H9 (cell line): ENCODE results near the gene SLC25A2. TPM values are rescaled to one million over a fixed set of nuclear protein-coding genes. Genes with fewer than 3 reads are reported as not detected.
A peak's percentile ranks its signal among the peaks of the same experiment; 100 is the strongest.
"Not testable (repeated sequence)": the region's sequence is repeated elsewhere in the genome, so short reads cannot be mapped to it uniquely, and the experiment has no call there.

ENCODE experiments used
- DNase-seq: peaks from one replicate; pipeline ENCODE4 v3.0.0-alpha.2; 2017
- H2AFZ ChIP-seq: one replicate; pipeline ENCODE4 v1.6.1; 2013; ENCODE audit warnings: mild to moderate bottlenecking, low read length, control low read depth, moderate library complexity
- H2AK5ac ChIP-seq: 2 replicates; pipeline ENCODE4 v1.6.1; 2013; ENCODE audit warnings: low read length, control low read depth, mixed read lengths; ENCODE audit not compliant: insufficient read length
- H2BK120ac ChIP-seq: one replicate; pipeline ENCODE4 v1.6.1; 2013; ENCODE audit warnings: low read depth, mild to moderate bottlenecking, low read length, control low read depth, inconsistent platforms; ENCODE audit not compliant: poor library complexity, severe bottlenecking
- H2BK12ac ChIP-seq: 2 replicates; pipeline ENCODE4 v1.6.1; 2013; ENCODE audit warnings: low read length, control low read depth, mixed read lengths, low read depth; ENCODE audit not compliant: insufficient read length
- H2BK15ac ChIP-seq: 2 replicates; pipeline ENCODE4 v1.6.1; 2013; ENCODE audit warnings: low read depth, low read length, control low read depth
- H2BK20ac ChIP-seq: one replicate; pipeline ENCODE4 v1.6.1; 2013; ENCODE audit warnings: low read depth, mild to moderate bottlenecking, low read length, control low read depth, inconsistent platforms; ENCODE audit not compliant: poor library complexity, severe bottlenecking
- H2BK5ac ChIP-seq: 2 replicates; pipeline ENCODE4 v1.6.1; 2013; ENCODE audit warnings: low read length, control low read depth, mixed read lengths; ENCODE audit not compliant: insufficient read length
- H3K14ac ChIP-seq: 2 replicates; pipeline ENCODE4 v1.6.1; 2013; ENCODE audit warnings: low read length, control low read depth; ENCODE audit not compliant: insufficient read depth
- H3K18ac ChIP-seq: 2 replicates; pipeline ENCODE4 v1.6.1; 2013; ENCODE audit warnings: low read depth, mild to moderate bottlenecking, mixed read lengths, low read length, control low read depth; ENCODE audit not compliant: insufficient read length
- H3K23ac ChIP-seq: 2 replicates; pipeline ENCODE4 v1.6.1; 2013; ENCODE audit warnings: low read length, control low read depth, mixed read lengths, low read depth; ENCODE audit not compliant: insufficient read length
- H3K23me2 ChIP-seq: 2 replicates; pipeline ENCODE4 v1.6.1; 2013; ENCODE audit warnings: low read depth, mild to moderate bottlenecking, mixed read lengths, low read length, control low read depth; ENCODE audit not compliant: insufficient read length, poor library complexity, severe bottlenecking
- H3K27ac ChIP-seq: 2 replicates; pipeline ENCODE4 v1.5.1; 2013; ENCODE audit warnings: low read length, control low read depth, mixed read lengths, low read depth; ENCODE audit not compliant: insufficient read length
- H3K27me3 ChIP-seq: 2 replicates; pipeline ENCODE4 v1.6.1; 2013; ENCODE audit warnings: low read length, control low read depth, inconsistent platforms; ENCODE audit not compliant: insufficient read depth
- H3K4ac ChIP-seq: 2 replicates; pipeline ENCODE4 v1.6.1; 2013; ENCODE audit warnings: low read depth, mild to moderate bottlenecking, control low read depth, inconsistent platforms, low read length, moderate library complexity
- H3K4me1 ChIP-seq: 2 replicates; pipeline ENCODE4 v1.6.1; 2013; ENCODE audit warnings: low read length, control low read depth, inconsistent platforms; ENCODE audit not compliant: insufficient read depth
- H3K4me2 ChIP-seq: 2 replicates; pipeline ENCODE4 v1.6.1; 2013; ENCODE audit warnings: low read length, control low read depth, mixed read lengths; ENCODE audit not compliant: insufficient read length, insufficient read depth
- H3K56ac ChIP-seq: 2 replicates; pipeline ENCODE4 v1.6.1; 2013; ENCODE audit warnings: low read depth, mild to moderate bottlenecking, mixed read lengths, low read length, control low read depth; ENCODE audit not compliant: insufficient read length
- H3K79me1 ChIP-seq: 2 replicates; pipeline ENCODE4 v1.6.1; 2013; ENCODE audit warnings: low read depth, mild to moderate bottlenecking, moderate library complexity, low read length, control low read depth, inconsistent platforms; ENCODE audit not compliant: insufficient read depth, poor library complexity, severe bottlenecking
- H3K79me2 ChIP-seq: 2 replicates; pipeline ENCODE4 v1.6.1; 2013; ENCODE audit warnings: low read length, control low read depth, inconsistent platforms; ENCODE audit not compliant: insufficient read depth
- H3K9ac ChIP-seq: 2 replicates; pipeline ENCODE4 v1.6.1; 2013; ENCODE audit warnings: low read length, control low read depth, mixed read lengths; ENCODE audit not compliant: insufficient read length; ENCODE audit errors: extremely low read depth
- H3K9me3 ChIP-seq: one replicate; pipeline ENCODE4 v1.6.1; 2013; ENCODE audit warnings: low read depth, low read length, inconsistent platforms; ENCODE audit not compliant: control insufficient read depth
- H3T11ph ChIP-seq: one replicate; pipeline ENCODE4 v1.6.1; 2013; ENCODE audit warnings: mild to moderate bottlenecking, low read length, control low read depth, inconsistent platforms
- H4K20me1 ChIP-seq: one replicate; pipeline ENCODE4 v1.6.1; 2013; ENCODE audit not compliant: control insufficient read depth, insufficient read length, insufficient read depth
- H4K5ac ChIP-seq: 2 replicates; pipeline ENCODE4 v1.6.1; 2013; ENCODE audit warnings: low read depth, mild to moderate bottlenecking, mixed read lengths, low read length, control low read depth; ENCODE audit not compliant: insufficient read length
- H4K8ac ChIP-seq: replicated peaks from 2 replicates; pipeline ENCODE4 v1.6.1; 2013; ENCODE audit warnings: low read length, control low read depth, mixed read lengths, low read depth; ENCODE audit not compliant: insufficient read length
- H4K91ac ChIP-seq: 2 replicates; pipeline ENCODE4 v1.6.1; 2013; ENCODE audit warnings: low read depth, mild to moderate bottlenecking, moderate library complexity, mixed read lengths, low read length, control low read depth; ENCODE audit not compliant: insufficient read length
- H3K27ac Mint-ChIP-seq, 3 experiments: 2 replicates in 2 of 3; 3 replicates in 1 of 3; pipeline ENCODE4 v1.8.0; 2020 to 2021; ENCODE audit warnings: mixed read lengths in 3 of 3, mild to moderate bottlenecking in 1 of 3, moderate library complexity in 1 of 3
- H3K27me3 Mint-ChIP-seq: 2 replicates; pipeline ENCODE4 v1.8.0; 2021; ENCODE audit warnings: low read depth, mild to moderate bottlenecking, moderate library complexity, mixed read lengths
- H3K36me3 Mint-ChIP-seq, 3 experiments: 2 replicates in 2 of 3; 3 replicates in 1 of 3; pipeline ENCODE4 v1.8.0; 2020 to 2021; ENCODE audit warnings: low read depth in 3 of 3, mixed read lengths in 3 of 3; ENCODE audit not compliant: insufficient read depth in 1 of 3
- H3K4me1 Mint-ChIP-seq, 2 experiments: 2 replicates each; pipeline ENCODE4 v1.8.0; 2020; ENCODE audit warnings: mixed read lengths in 2 of 2
- H3K4me3 Mint-ChIP-seq, 2 experiments: 2 replicates in 1 of 2; 3 replicates in 1 of 2; pipeline ENCODE4 v1.8.0; 2020 to 2021; ENCODE audit warnings: mild to moderate bottlenecking in 2 of 2, mixed read lengths in 2 of 2, moderate library complexity in 1 of 2
- H3K9me3 Mint-ChIP-seq, 2 experiments: 2 replicates in 1 of 2; 3 replicates in 1 of 2; pipeline ENCODE4 v1.8.0; 2020; ENCODE audit warnings: mild to moderate bottlenecking in 2 of 2, mixed read lengths in 2 of 2, moderate library complexity in 1 of 2
- WGBS: extraction: QIAGEN DNeasy Blood & Tissue Kit; methylation state at CpG from one replicate; pipeline ENCODE4 v1.1.7; 2013; ENCODE audit warnings: missing lambda C conversion rate, low lambda C conversion rate, mixed read lengths; ENCODE audit not compliant: insufficient read length; ENCODE audit errors: extremely low coverage; 5-methylcytosine and 5-hydroxymethylcytosine counted together
- total RNA-seq: library from RNA; stranded (reverse); gene quantifications from 2 replicates; pipeline ENCODE4 v1.2.1, GENCODE V29; 2021
- TF ChIP-seq, protein P1 (sequence below): fragments of 200-600 bp; sonication (generic); conservative IDR thresholded peaks from 3 replicates; pipeline ENCODE4 v1.8.0; 2021; ENCODE audit warnings: antibody characterized with exemption, mild to moderate bottlenecking

SLC25A2 gene
- total RNA-seq, 1 experiment from 2014 or later, result not detected

DNA sequence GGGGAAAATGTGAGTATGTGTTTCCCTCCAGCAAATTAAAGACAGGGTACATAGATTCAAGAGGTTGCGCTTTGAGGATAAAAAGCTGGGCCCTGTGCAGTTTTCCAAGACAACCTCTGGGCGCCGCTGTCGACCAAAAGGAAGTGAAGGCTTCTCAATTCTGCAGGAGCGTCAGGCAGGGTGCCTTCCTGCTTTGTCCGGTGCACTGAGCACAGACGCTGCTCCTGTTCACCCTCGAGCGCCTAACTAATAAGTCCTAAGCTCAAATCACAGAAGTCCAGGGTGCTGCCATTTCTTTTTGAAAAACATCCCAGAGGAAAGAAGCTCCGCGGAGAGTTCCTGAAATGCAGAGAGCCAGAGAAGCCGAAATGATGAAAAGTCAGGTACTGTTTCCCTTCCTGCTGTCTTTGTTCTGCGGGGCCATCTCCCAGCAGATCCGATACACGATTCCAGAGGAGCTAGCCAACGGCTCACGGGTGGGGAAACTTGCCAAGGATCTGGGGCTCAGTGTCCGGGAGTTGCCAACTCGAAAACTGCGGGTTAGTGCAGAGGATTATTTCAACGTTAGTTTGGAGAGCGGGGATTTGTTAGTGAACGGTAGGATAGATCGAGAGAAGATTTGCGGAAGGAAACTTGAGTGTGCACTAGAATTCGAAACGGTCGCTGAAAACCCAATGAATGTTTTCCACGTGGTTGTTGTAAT lies 46.2 kb upstream of the SLC25A2 start, which contains the start of gene PCDHGB1:
Gene PCDHGB1, plus strand, starts transcription at position 183 of the 703 bp plus-strand sequence. Its CDS starts 162 bp downstream, at position 345.
- H3K4ac ChIP-seq, result no peak within 1 kb of the TSS
- peaks cover 4% of the 10 kb centered on the region for H3K23me2 ChIP-seq
- H3K36me3 Mint-ChIP-seq, result peaks cover 14 to 60% (median 33%) of the 10 kb centered on the region in 3 experiments
- H2BK20ac ChIP-seq, result no peak within 1 kb of the TSS
- H3K27me3 Mint-ChIP-seq, result peaks cover 5% of the 10 kb centered on the region
- H3K18ac ChIP-seq, result peak within 1 kb of the TSS; percentile 51
- no peaks in the 10 kb centered on the region for H3K79me2 ChIP-seq
- peaks cover 16% of the 10 kb centered on the region for H3K9me3 ChIP-seq
- H3K9me3 Mint-ChIP-seq, result peaks cover 56 to 59% of the 10 kb centered on the region in 2 experiments
- no peak within 1 kb of the TSS for H2BK12ac ChIP-seq
- H2BK15ac ChIP-seq, result no peak within 1 kb of the TSS
- no peak within 1 kb of the TSS for H4K8ac ChIP-seq
- no peaks in the 10 kb centered on the region for H3K27me3 ChIP-seq
- no peaks in the 10 kb centered on the region for H3K79me1 ChIP-seq
- H2AFZ ChIP-seq, result peak within 1 kb of the TSS; percentile 92
- peak within 1 kb of the TSS in 1 of 2 experiments; percentile 72; a peak in 3 of 5 replicates for H3K4me3 Mint-ChIP-seq
- peak; percentile 87 for DNase-seq
- peaks cover 6% of the 10 kb centered on the region in 2 experiments for H3K4me1 Mint-ChIP-seq
- no peak within 1 kb of the TSS for H3K27ac ChIP-seq
- H3K14ac ChIP-seq, result peak within 1 kb of the TSS; percentile 81; the same call in 1 of the 2 replicates
- H3K27ac Mint-ChIP-seq, result peak within 1 kb of the TSS in 2 of 3 experiments; percentile 56 to 57; a peak in 2 of 7 replicates
- no peak within 1 kb of the TSS for H3K56ac ChIP-seq
- 100% methylated on average over 6 of the region's 29 CpGs for WGBS
- no peak within 1 kb of the TSS for H4K91ac ChIP-seq
- H3K9ac ChIP-seq, result no peak within 1 kb of the TSS
- H4K20me1 ChIP-seq, result no peaks in the 10 kb centered on the region
- H4K5ac ChIP-seq, result no peak within 1 kb of the TSS
- TF ChIP-seq, protein P1, sequence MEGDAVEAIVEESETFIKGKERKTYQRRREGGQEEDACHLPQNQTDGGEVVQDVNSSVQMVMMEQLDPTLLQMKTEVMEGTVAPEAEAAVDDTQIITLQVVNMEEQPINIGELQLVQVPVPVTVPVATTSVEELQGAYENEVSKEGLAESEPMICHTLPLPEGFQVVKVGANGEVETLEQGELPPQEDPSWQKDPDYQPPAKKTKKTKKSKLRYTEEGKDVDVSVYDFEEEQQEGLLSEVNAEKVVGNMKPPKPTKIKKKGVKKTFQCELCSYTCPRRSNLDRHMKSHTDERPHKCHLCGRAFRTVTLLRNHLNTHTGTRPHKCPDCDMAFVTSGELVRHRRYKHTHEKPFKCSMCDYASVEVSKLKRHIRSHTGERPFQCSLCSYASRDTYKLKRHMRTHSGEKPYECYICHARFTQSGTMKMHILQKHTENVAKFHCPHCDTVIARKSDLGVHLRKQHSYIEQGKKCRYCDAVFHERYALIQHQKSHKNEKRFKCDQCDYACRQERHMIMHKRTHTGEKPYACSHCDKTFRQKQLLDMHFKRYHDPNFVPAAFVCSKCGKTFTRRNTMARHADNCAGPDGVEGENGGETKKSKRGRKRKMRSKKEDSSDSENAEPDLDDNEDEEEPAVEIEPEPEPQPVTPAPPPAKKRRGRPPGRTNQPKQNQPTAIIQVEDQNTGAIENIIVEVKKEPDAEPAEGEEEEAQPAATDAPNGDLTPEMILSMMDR, result peak; percentile 83
- H2BK5ac ChIP-seq, result no peak within 1 kb of the TSS
- H2AK5ac ChIP-seq, result no peak within 1 kb of the TSS
- H2BK120ac ChIP-seq, result no peak within 1 kb of the TSS
- H3K4me2 ChIP-seq, result peak within 1 kb of the TSS; percentile 32
- no peak within 1 kb of the TSS for H3K23ac ChIP-seq
- H3T11ph ChIP-seq, result no peak within 1 kb of the TSS
- no peaks in the 10 kb centered on the region for H3K4me1 ChIP-seq

DNA sequence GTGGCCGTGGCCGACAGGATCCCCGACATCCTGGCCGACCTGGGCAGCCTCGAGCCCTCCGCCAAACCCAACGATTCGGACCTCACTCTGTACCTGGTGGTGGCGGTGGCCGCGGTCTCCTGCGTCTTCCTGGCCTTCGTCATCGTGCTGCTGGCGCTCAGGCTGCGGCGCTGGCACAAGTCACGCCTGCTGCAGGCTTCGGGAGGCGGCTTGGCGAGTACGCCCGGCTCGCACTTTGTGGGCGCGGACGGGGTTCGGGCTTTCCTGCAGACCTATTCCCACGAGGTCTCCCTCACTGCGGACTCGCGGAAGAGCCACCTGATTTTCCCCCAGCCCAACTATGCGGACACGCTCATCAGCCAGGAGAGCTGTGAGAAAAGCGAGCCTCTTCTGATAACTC lies 42.2 kb upstream of the SLC25A2 start:
- H3K4ac ChIP-seq, H3K79me1 ChIP-seq, H3K27ac ChIP-seq, H3T11ph ChIP-seq, H3K4me2 ChIP-seq, DNase-seq, H3K23me2 ChIP-seq, H4K8ac ChIP-seq, H3K23ac ChIP-seq, H3K14ac ChIP-seq, H3K4me1 ChIP-seq, H2BK15ac ChIP-seq, H2BK120ac ChIP-seq, H3K56ac ChIP-seq, H2BK20ac ChIP-seq, H3K4me3 Mint-ChIP-seq, H4K91ac ChIP-seq, H3K9ac ChIP-seq, H4K5ac ChIP-seq, H4K20me1 ChIP-seq, H2BK12ac ChIP-seq, H3K27me3 Mint-ChIP-seq, H2AFZ ChIP-seq, H3K18ac ChIP-seq, H3K27me3 ChIP-seq, H3K79me2 ChIP-seq, H2AK5ac ChIP-seq, H2BK5ac ChIP-seq, H3K27ac Mint-ChIP-seq: not testable (repeated sequence)
- peaks cover 55 to 70% of the 10 kb centered on the region in 2 experiments for H3K9me3 Mint-ChIP-seq
- H3K9me3 ChIP-seq, result peaks cover 13% of the 10 kb centered on the region
- H3K36me3 Mint-ChIP-seq, result peaks cover 14 to 45% (median 24%) of the 10 kb centered on the region in 3 experiments
- H3K4me1 Mint-ChIP-seq, result peaks cover 6 to 11% of the 10 kb centered on the region in 2 experiments
- WGBS, result no CpG with 5 or more reads among the region's 35 CpGs
